Esophagus mucosa (tissue), 1 donor: ENCODE measurements around the gene NHSL2. TPM values are rescaled to one million over a fixed set of nuclear protein-coding genes. Genes with fewer than 3 reads are reported as not detected.

Source experiments
- ATAC-seq: fragments of 200-7000 bp; cut with Tn5 transposase; one replicate; pipeline ENCODE4 v1.9.1; 2020
- total RNA-seq: library from RNA; stranded (reverse); gene quantifications from one replicate; pipeline ENCODE4 v1.2.4, GENCODE V29; 2023
- donor health status: DM: yes; HTN: yes; CAD: no.

The NHSL2 gene
- total RNA-seq, 1 donor from 2014 or later = 1.2 TPM

GRCh38 chrX:72114306-72114705 is 203.7 kb downstream of the NHSL2 start:
- no peak for ATAC-seq

GRCh38 chrX:72114807-72115206 is 204.2 kb downstream of the NHSL2 start:
- no peak for ATAC-seq

GRCh38 chrX:72115380-72115779 is 204.7 kb downstream of the NHSL2 start:
- no peak for ATAC-seq

GRCh38 chrX:72117636-72118210 is 207.1 kb downstream of the NHSL2 start:
- no peak for ATAC-seq

- no peak for ATAC-seq
Measured at GRCh38 chrX:72120837-72121236, 210.2 kb downstream of the NHSL2 start.

GRCh38 chrX:72121383-72121782 is 210.7 kb downstream of the NHSL2 start:
- peak; percentile 67 for ATAC-seq

GRCh38 chrX:72122621-72123337 is 212.1 kb downstream of the NHSL2 start:
- ATAC-seq = no peak

- no peak for ATAC-seq
Measured at GRCh38 chrX:72123471-72124185, 213.0 kb downstream of the NHSL2 start.

- ATAC-seq = no peak
Measured at GRCh38 chrX:72124540-72125201, 214.0 kb downstream of the NHSL2 start.

GRCh38 chrX:72125331-72126047 is 214.8 kb downstream of the NHSL2 start:
- no peak for ATAC-seq

- ATAC-seq = no peak
Measured at GRCh38 chrX:72126048-72126415, 215.4 kb downstream of the NHSL2 start.

GRCh38 chrX:72126539-72127140 is 216.0 kb downstream of the NHSL2 start:
- peak; percentile 88 for ATAC-seq

GRCh38 chrX:72127332-72127731 is 216.7 kb downstream of the NHSL2 start:
- no peak for ATAC-seq

GRCh38 chrX:72128183-72128834 is 217.7 kb downstream of the NHSL2 start:
- no peak for ATAC-seq

GRCh38 chrX:72128881-72129280 is 218.2 kb downstream of the NHSL2 start:
- no peak for ATAC-seq

GRCh38 chrX:72129661-72130060 is 219.0 kb downstream of the NHSL2 start:
- no peak for ATAC-seq

- ATAC-seq = no peak
Measured at GRCh38 chrX:72130156-72130761, 219.6 kb downstream of the NHSL2 start.

- no peak for ATAC-seq
Measured at GRCh38 chrX:72130762-72131250, 220.2 kb downstream of the NHSL2 start.

- peak; percentile 64 for ATAC-seq
Measured at GRCh38 chrX:72131317-72132294, 221.0 kb downstream of the NHSL2 start, which contains the start of gene RTL5. Gene RTL5, minus strand, starts transcription at chrX:72131915.

GRCh38 chrX:72132456-72132855 is 221.8 kb downstream of the NHSL2 start:
- ATAC-seq = no peak
